OCI-LY1 (cell line): Measurements from ENCODE around the gene CST3.

Source experiments
- CTCF ChIP-seq: fragments of 200-600 bp; sonication (generic), shearing (Covaris generic); IDR thresholded peaks from 2 replicates; pipeline ENCODE4 v1.5.1; 2017; ENCODE audit warnings: mild to moderate bottlenecking, antibody characterized with exemption, low read length, moderate library complexity, mixed read lengths
- EZH2 ChIP-seq: fragments of 200-600 bp; sonication (generic), shearing (Covaris generic); IDR thresholded peaks from 2 replicates; pipeline ENCODE4 v1.8.0; 2017; ENCODE audit warnings: borderline replicate concordance, mixed run types, mild to moderate bottlenecking, antibody characterized with exemption, low read length, moderate library complexity, mixed read lengths

- TF ChIP-seq CTCF (no peak), EZH2 (no peak)
Observed at GRCh38 chr20:23631981-23632710, 5.6 kb downstream of the CST3 start.
